Tibial artery (tissue), 4 donors: ENCODE data around the gene KCNG3.

ENCODE experiments used
- DNase-seq, 2 donors: peaks; one replicate each; pipeline ENCODE4 v3.0.0-alpha.2; 2019
- H3K27ac ChIP-seq, 2 donors: fragments of 200-600 bp; sonication (generic) in 1 of 2; 1 replicate in 1 of 2; 2 replicates in 1 of 2; pipeline ENCODE4 v1.5.1; 2018 to 2019; ENCODE audit warnings: mild to moderate bottlenecking in 1 of 2
- H3K27me3 ChIP-seq, 2 donors: fragments of 200-600 bp; sonication (generic) in 1 of 2; one replicate each; pipeline versions ENCODE4 v1.5.1 to v1.6.0; 2016 to 2019
- H3K36me3 ChIP-seq, 3 donors: fragments of 200-600 bp; sonication (generic) in 2 of 3; one replicate each; pipeline ENCODE4 v1.5.1; 2016 to 2019; ENCODE audit warnings: mild to moderate bottlenecking in 2 of 3
- H3K4me1 ChIP-seq, 4 donors: fragments of 200-600 bp; sonication (generic) in 2 of 4; 1 replicate in 3 of 4; 2 replicates in 1 of 4; pipeline ENCODE4 v1.5.1; 2016 to 2019
- H3K4me3 ChIP-seq, 2 donors: fragments of 200-600 bp; sonication (generic) in 1 of 2; 1 replicate in 1 of 2; 2 replicates in 1 of 2; pipeline ENCODE4 v1.5.1; 2018 to 2019; ENCODE audit warnings: mild to moderate bottlenecking in 2 of 2
- H3K9me3 ChIP-seq, 3 donors: fragments of 200-600 bp; sonication (generic) in 1 of 3; one replicate each; pipeline ENCODE4 v1.5.1; 2016 to 2019
- CTCF ChIP-seq, 2 experiments: fragments of 200-600 bp in 1 of 2; fragments of 450-650 bp in 1 of 2; IDR thresholded peaks; one replicate each; pipeline ENCODE4 v1.5.1; 2017 to 2019; ENCODE audit warnings: antibody characterized with exemption in 2 of 2, mild to moderate bottlenecking in 1 of 2, moderate library complexity in 1 of 2
- intact Hi-C: fragments of 100-400 bp; cut with DNase I; formaldehyde crosslinking; loops from one replicate; pipeline ENCODE4 v1.15.0; 2023; ENCODE audit warnings: low total_unique reads

Gene KCNG3

DNA sequence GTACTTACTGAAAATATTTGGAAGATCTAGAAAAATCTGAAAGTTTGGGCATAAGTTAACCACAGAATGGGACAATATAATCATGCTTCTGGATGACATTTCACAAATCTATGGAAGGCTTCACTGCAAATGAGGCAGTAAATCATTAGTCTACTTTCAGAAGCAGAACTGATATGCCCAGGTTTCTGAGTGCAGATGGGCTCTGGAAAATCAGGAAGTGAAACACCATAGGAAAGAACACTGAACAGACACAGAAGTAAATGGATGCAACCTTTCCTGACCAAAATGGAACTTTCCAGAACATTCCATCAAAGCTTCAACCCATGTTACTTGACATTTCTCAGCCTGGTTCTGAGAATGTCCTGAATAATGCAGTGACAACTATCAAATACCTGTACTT, 55.1 kb downstream of the KCNG3 start:
- Histone ChIP-seq H3K36me3 (no peaks in the 10 kb centered on the region), H3K9me3 (no peaks in the 10 kb centered on the region), H3K27ac (no peak overlapping the region), H3K4me3 (no peak overlapping the region), H3K27me3 (peaks cover 0 to 4% of the 10 kb centered on the region in 2 donors), H3K4me1 (no peaks in the 10 kb centered on the region)
- no peak for DNase-seq
- no peak for TF ChIP-seq CTCF (IDR thresholded peaks at IDR 0.05)
- intact Hi-C loops, result no loop called here

GRCh38 chr2:42436370-42436769, 57.4 kb downstream of the KCNG3 start:
- Histone ChIP-seq H3K9me3 (no peaks in the 10 kb centered on the region), H3K4me3 (no peak overlapping the region), H3K36me3 (no peaks in the 10 kb centered on the region), H3K27me3 (peaks cover 0 to 4% of the 10 kb centered on the region in 2 donors), H3K4me1 (no peaks in the 10 kb centered on the region), H3K27ac (no peak overlapping the region)
- DNase-seq, result no peak
- TF ChIP-seq CTCF (IDR thresholded peaks at IDR 0.05), result no peak
- intact Hi-C loops, result no loop called here

GRCh38 chr2:42435628-42436027, 58.2 kb downstream of the KCNG3 start:
- Histone ChIP-seq H3K27me3 (peaks cover 0 to 4% of the 10 kb centered on the region in 2 donors), H3K4me3 (no peak overlapping the region), H3K9me3 (no peaks in the 10 kb centered on the region), H3K27ac (no peak overlapping the region), H3K4me1 (no peaks in the 10 kb centered on the region), H3K36me3 (no peaks in the 10 kb centered on the region)
- DNase-seq, result no peak
- intact Hi-C loops, result no loop called here
- no peak for TF ChIP-seq CTCF (IDR thresholded peaks at IDR 0.05)

DNA sequence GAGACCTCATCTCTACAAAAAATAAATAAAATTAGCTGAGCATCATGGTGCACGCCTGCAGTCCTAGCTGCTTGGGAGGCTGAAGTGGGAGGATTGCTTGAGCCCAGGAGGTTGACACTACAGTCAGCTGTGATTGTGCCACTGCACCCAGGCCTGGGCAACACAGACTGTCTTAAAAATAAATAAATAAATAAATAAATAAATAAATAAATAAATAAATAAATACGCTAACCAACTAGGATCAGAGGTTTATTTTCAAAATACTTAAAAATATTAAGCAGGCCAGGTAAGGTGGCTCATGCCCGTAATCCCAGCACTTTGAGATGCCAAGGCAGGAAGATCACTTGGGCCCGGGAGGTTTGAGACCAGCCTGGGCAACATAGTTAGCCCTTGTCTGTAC, 63.6 kb downstream of the KCNG3 start:
- intact Hi-C loops, result no loop called here
- Histone ChIP-seq H3K36me3 (no peaks in the 10 kb centered on the region), H3K4me3 (no peak overlapping the region), H3K27ac (no peak overlapping the region), H3K27me3 (peaks cover 0 to 4% of the 10 kb centered on the region in 2 donors), H3K9me3 (no peaks in the 10 kb centered on the region), H3K4me1 (no peaks in the 10 kb centered on the region)
- DNase-seq, result no peak
- TF ChIP-seq CTCF (IDR thresholded peaks at IDR 0.05), result no peak

DNA sequence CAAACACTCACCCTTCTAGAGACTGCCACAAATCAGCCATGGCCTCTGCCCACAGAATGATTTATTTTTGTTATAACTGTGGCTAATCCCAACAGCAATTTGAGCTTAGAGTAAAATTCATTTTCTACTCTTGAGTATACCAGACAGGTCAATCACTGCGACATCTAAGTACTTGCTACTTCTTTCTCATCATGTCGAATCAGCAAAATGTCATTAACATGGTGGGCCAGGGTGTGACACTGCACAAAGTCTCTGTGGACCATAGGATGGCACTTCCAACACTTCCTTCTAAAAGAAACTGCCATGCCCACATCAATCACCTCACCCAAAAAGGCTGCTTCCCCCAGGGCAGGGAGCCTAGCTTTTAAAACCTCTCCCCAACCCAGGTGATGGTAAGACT, 64.4 kb downstream of the KCNG3 start:
- no peaks in the 10 kb centered on the region for H3K4me1 ChIP-seq
- H3K27me3 ChIP-seq, result peaks cover 0 to 8% of the 10 kb centered on the region in 2 donors
- no peak overlapping the region for H3K27ac ChIP-seq
- no peaks in the 10 kb centered on the region for H3K9me3 ChIP-seq
- TF ChIP-seq CTCF (IDR thresholded peaks at IDR 0.05), result no peak
- no peak for DNase-seq
- no peaks in the 10 kb centered on the region for H3K36me3 ChIP-seq
- H3K4me3 ChIP-seq, result no peak overlapping the region
- intact Hi-C loops, result no loop called here

DNA sequence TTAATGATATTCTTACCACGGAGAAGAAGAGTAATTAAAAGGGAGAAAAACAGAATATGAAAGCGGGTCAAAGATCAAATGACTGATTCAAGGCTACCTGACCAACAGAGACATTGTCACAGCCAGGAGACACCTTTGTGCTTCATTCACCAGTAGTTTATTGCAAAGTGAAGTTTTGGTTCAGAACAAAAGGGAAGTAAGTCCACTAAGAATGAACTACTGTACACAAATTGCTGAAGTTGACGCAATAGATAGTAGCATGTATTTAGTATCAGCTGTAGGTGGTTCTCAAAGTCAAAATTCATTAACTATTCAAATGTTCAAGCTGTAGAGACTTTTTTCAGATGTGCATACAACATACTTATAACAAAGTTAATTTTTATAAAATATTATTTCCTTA, 68.1 kb downstream of the KCNG3 start:
- DNase-seq, result no peak
- Histone ChIP-seq H3K36me3 (no peaks in the 10 kb centered on the region), H3K4me1 (no peaks in the 10 kb centered on the region), H3K27ac (no peak overlapping the region), H3K9me3 (no peaks in the 10 kb centered on the region), H3K27me3 (peaks cover 0 to 11% of the 10 kb centered on the region in 2 donors), H3K4me3 (no peak overlapping the region)
- intact Hi-C loops, result no loop called here
- TF ChIP-seq CTCF (IDR thresholded peaks at IDR 0.05), result no peak
